SJSA1 (cell line): ENCODE measurements around the gene MANSC1. TPM values are rescaled to one million over a fixed set of nuclear protein-coding genes. Genes with fewer than 3 reads are reported as not detected.

Experiments used
- DNase-seq, 2 experiments: peaks; one replicate each; pipeline ENCODE4 v3.0.0-alpha.2; 2015 to 2020; ENCODE audit warnings: low spot score in 2 of 2, low read depth in 1 of 2
- H3K27ac ChIP-seq: fragments of 250-450 bp; sonication (Bioruptor Pico); 2 replicates; pipeline ENCODE4 v1.5.1; 2020; ENCODE audit warnings: mild to moderate bottlenecking, moderate library complexity
- H3K27me3 ChIP-seq: fragments of 250-450 bp; sonication (Bioruptor Pico); replicated peaks from 2 replicates; pipeline ENCODE4 v1.5.1; 2020; ENCODE audit warnings: mild to moderate bottlenecking, moderate library complexity
- H3K36me3 ChIP-seq: fragments of 250-450 bp; sonication (Bioruptor Pico); 2 replicates; pipeline ENCODE4 v1.5.1; 2020; ENCODE audit warnings: mild to moderate bottlenecking
- H3K4me1 ChIP-seq: fragments of 250-450 bp; sonication (Bioruptor Pico); replicated peaks from 2 replicates; pipeline ENCODE4 v1.6.1; 2021; ENCODE audit warnings: mild to moderate bottlenecking
- H3K4me3 ChIP-seq: fragments of 250-450 bp; sonication (Bioruptor Pico); 2 replicates; pipeline ENCODE4 v1.5.1; 2020; ENCODE audit warnings: mild to moderate bottlenecking
- H3K9me3 ChIP-seq: fragments of 250-450 bp; sonication (Bioruptor Pico); replicated peaks from 2 replicates; pipeline ENCODE4 v1.5.1; 2020; ENCODE audit warnings: mild to moderate bottlenecking
- total RNA-seq: library from RNA; depleted of rRNA; stranded (reverse); fragments of >200 nt; shearing (Covaris generic); gene quantifications from 2 replicates; pipeline ENCODE4 v1.2.3, GENCODE V29; 2014; rRNA removed

MANSC1 gene
- total RNA-seq, result 0.22 and 1.5 TPM in 2 replicates

DNA sequence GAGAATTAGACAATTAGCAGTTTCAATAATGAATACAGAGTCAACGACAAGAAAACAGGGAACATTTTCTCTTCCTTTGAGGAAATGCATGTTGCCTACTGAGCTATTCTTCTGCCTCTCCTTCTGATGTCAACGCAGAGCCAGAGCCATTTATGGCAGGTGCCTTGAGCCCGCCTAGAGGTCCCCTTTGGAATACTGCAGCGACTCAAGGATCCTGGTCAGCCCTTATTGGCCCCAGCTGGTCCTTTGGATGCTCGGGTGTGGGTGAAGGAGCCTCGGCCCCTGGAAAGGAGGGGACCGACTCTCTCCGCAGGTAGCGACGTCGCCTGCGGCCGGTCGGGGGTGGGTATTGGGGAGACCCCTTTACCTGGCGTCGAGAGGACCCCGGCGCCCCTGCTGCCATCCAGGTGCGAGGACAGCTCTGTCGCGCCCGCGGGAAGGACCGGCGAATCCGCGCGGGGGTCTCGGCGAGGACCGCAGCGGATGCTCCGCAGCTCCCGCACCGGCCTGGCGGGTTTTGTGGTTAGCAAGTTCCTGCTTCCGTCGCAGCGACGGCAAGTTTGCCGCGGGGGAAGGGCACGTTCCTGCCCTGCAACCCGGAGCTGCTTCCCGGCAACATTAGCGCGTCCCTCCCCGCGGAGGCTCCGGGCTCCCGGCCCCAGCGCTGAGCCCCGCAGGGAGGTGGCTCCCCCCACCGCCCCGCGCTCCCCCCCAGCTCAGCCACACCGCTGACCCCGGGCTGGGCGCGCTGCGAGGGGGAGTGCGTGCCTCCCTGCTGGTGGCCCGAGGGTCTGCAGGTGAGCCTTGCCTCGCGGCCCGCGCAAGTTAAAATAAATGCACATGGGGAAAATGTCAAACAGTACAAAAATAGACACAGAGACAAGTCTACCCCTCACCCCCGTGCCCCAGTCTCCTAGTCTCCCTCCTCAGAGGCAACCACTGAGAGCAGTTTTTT is at the start of gene MANSC1:
Gene MANSC1, minus strand, starts transcription at position 532 of the 955 bp plus-strand sequence. CDS start 6,928 bp downstream, outside the sequence.
- H3K27ac ChIP-seq, result no peak within 1 kb of the TSS

GRCh38 chr12:12399161-12399560 is 49.1 kb upstream of the MANSC1 start:
- DNase-seq, result no peak
- H3K36me3 ChIP-seq, result no peaks in the 10 kb centered on the region
- peaks cover 19% of the 10 kb centered on the region for H3K4me1 ChIP-seq
- H3K27me3 ChIP-seq, result no peaks in the 10 kb centered on the region
- no peaks in the 10 kb centered on the region for H3K9me3 ChIP-seq
- no peak overlapping the region for H3K4me3 ChIP-seq
- H3K27ac ChIP-seq, result peak overlapping the region; percentile 59

More for the DNA sequence above, at the start of gene MANSC1:
- H3K4me1 ChIP-seq, result peaks cover 7% of the 10 kb centered on the region
- no peaks in the 10 kb centered on the region for H3K27me3 ChIP-seq
- peak within 1 kb of the TSS; percentile 48 for H3K4me3 ChIP-seq
- no peaks in the 10 kb centered on the region for H3K36me3 ChIP-seq
- no peaks in the 10 kb centered on the region; the same call in 1 of the 2 replicates for H3K9me3 ChIP-seq
- no peak for DNase-seq

DNA sequence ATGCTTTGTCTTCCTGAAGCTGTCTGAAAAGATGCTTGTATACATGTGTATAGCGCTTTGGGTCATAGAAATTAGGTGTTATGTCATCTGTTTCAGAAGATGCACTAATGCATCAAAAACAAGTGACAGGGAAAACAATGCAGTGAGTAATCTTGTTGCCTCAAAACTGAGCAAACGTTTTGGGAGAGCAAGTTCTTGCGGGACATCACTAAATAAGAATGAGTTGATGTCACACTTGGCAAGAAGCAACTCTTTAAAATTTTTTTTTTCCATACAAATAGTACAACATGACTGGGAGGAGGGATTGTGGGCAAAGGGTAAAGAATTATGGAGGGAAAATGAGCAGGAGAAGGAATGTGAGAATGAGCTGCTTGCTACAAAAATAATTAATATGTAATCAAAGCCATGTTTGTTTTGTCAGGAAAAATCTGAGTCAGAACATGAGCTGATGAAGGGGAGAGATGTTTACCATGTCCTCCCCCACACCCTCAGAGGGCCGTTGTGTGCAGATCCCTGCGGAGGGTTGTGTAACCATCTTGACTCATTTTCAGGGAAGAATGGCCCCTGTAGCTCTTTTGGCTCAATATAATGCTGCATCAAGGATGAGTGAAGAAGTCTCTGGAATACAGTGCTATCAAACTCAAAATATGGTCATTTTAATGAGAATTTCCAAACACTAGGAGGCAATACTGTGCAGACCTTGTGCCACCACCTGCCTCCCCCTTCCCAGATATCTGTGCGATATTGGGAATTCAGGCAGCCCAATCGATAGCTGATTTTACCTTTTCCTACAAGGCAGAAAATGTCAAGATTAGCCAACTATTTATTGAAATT is 48.2 kb upstream of the MANSC1 start:
- DNase-seq, result peak; percentile 82 to 92
- Histone ChIP-seq H3K4me3 (no peak overlapping the region), H3K27me3 (no peaks in the 10 kb centered on the region), H3K36me3 (no peaks in the 10 kb centered on the region), H3K4me1 (peaks cover 19% of the 10 kb centered on the region), H3K27ac (peak overlapping the region; percentile 59), H3K9me3 (no peaks in the 10 kb centered on the region)

- H3K9me3 ChIP-seq, result no peaks in the 10 kb centered on the region
Observed at GRCh38 chr12:12397184-12397583, 47.1 kb upstream of the MANSC1 start.

GRCh38 chr12:12396694-12397093 is 46.7 kb upstream of the MANSC1 start:
- no peak for DNase-seq
- no peaks in the 10 kb centered on the region for H3K27me3 ChIP-seq
- no peak overlapping the region for H3K27ac ChIP-seq

More at GRCh38 chr12:12397184-12397583, 47.1 kb upstream of the MANSC1 start:
- peaks cover 19% of the 10 kb centered on the region for H3K4me1 ChIP-seq
- no peak for DNase-seq
- no peaks in the 10 kb centered on the region for H3K36me3 ChIP-seq
- H3K27ac ChIP-seq, result no peak overlapping the region
- H3K27me3 ChIP-seq, result no peaks in the 10 kb centered on the region
- H3K4me3 ChIP-seq, result no peak overlapping the region

DNA sequence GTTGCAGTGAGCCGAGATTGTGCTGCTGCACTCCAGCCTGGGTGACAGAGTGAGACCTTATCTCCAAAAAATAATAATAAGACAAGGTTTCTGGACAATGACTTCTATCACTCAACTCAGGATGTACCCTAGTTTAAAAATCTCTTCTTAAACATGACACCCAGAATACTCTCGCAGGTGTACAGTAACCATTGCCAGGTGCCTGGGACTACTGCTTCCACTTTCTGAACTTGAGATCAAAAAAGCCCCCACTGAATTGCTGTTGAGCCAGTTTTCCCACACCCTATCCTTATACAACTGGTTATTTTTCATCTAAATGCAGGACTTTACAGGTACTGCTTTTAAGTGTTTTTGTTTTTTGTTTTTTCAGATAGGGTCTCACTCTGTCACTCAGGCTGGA is 43.1 kb upstream of the MANSC1 start:
- no peaks in the 10 kb centered on the region for H3K9me3 ChIP-seq
- H3K27ac ChIP-seq, result no peak overlapping the region

More at GRCh38 chr12:12396694-12397093, 46.7 kb upstream of the MANSC1 start:
- Histone ChIP-seq H3K4me1 (peaks cover 19% of the 10 kb centered on the region), H3K4me3 (no peak overlapping the region), H3K9me3 (no peaks in the 10 kb centered on the region), H3K36me3 (no peaks in the 10 kb centered on the region)

GRCh38 chr12:12392413-12392812 is 42.4 kb upstream of the MANSC1 start:
- H3K9me3 ChIP-seq, result no peaks in the 10 kb centered on the region
- no peaks in the 10 kb centered on the region; the same call in 1 of the 2 replicates for H3K4me1 ChIP-seq
- no peak for DNase-seq
- no peak overlapping the region for H3K4me3 ChIP-seq
- H3K36me3 ChIP-seq, result no peaks in the 10 kb centered on the region
- H3K27me3 ChIP-seq, result no peaks in the 10 kb centered on the region
- no peak overlapping the region for H3K27ac ChIP-seq

More for the DNA sequence above, 43.1 kb upstream of the MANSC1 start:
- peaks cover 5% of the 10 kb centered on the region for H3K4me1 ChIP-seq
- DNase-seq, result no peak
- no peaks in the 10 kb centered on the region for H3K27me3 ChIP-seq
- no peak overlapping the region for H3K4me3 ChIP-seq
- no peaks in the 10 kb centered on the region for H3K36me3 ChIP-seq

DNA sequence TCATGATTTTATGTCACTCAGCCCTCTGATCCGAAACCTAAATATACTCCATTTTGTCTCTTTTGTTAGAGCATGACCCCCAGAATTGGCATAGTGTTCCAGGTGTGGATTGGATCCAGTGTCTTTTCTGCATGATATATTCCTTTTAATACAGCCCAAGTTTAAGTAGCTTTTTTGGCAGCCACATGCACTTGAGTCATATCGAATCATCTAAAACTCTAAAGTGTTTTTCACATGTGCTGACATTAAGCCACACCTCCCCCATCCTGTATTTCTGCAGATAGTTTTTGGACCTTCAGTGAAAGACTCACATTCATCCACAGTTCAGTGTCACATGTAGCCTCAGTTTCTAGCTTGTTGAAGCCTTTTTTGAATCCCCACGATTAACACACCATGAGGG is 37.5 kb upstream of the MANSC1 start:
- Histone ChIP-seq H3K27ac (no peak overlapping the region), H3K4me1 (no peaks in the 10 kb centered on the region), H3K36me3 (no peaks in the 10 kb centered on the region), H3K4me3 (no peak overlapping the region), H3K27me3 (no peaks in the 10 kb centered on the region), H3K9me3 (no peaks in the 10 kb centered on the region)
- no peak for DNase-seq

- no peak overlapping the region for H3K4me3 ChIP-seq
- DNase-seq, result no peak
- no peaks in the 10 kb centered on the region for H3K4me1 ChIP-seq
- H3K27me3 ChIP-seq, result no peaks in the 10 kb centered on the region
- H3K9me3 ChIP-seq, result no peaks in the 10 kb centered on the region
- no peak overlapping the region for H3K27ac ChIP-seq
- peaks cover 3% of the 10 kb centered on the region; the same call in 1 of the 2 replicates for H3K36me3 ChIP-seq
Observed at GRCh38 chr12:12384571-12385340, 34.7 kb upstream of the MANSC1 start.

DNA sequence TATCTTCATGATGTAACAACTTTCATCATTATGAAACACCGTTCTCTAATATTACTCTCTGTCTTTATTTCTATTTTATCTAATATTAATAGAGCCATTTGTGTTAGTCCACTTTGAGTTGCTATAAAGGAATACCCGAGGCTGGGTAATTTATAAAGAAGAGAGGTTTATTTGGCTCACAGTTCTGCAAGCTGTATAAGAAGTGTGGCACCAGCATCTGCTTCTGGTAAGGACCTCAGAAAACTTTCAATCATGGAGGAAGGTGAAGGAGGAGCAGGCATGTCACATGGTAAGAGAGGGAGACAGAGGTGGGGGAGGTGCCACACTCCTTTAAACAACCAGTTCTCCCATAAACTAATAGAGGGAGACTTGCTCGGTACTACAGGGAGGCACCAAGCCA is 31.9 kb upstream of the MANSC1 start:
- Histone ChIP-seq H3K9me3 (no peaks in the 10 kb centered on the region), H3K4me3 (no peak overlapping the region), H3K36me3 (peaks cover 3% of the 10 kb centered on the region; the same call in 1 of the 2 replicates), H3K27ac (no peak overlapping the region), H3K27me3 (no peaks in the 10 kb centered on the region), H3K4me1 (no peaks in the 10 kb centered on the region)
- DNase-seq, result no peak

GRCh38 chr12:12380949-12381593 is 31.0 kb upstream of the MANSC1 start:
- H3K4me1 ChIP-seq, result no peaks in the 10 kb centered on the region
- H3K36me3 ChIP-seq, result peaks cover 3% of the 10 kb centered on the region; the same call in 1 of the 2 replicates
- H3K4me3 ChIP-seq, result no peak overlapping the region
- no peak for DNase-seq
- H3K27me3 ChIP-seq, result no peaks in the 10 kb centered on the region
- H3K9me3 ChIP-seq, result no peaks in the 10 kb centered on the region
- no peak overlapping the region for H3K27ac ChIP-seq

- H3K27ac ChIP-seq, result no peak overlapping the region
- H3K9me3 ChIP-seq, result no peaks in the 10 kb centered on the region
- H3K27me3 ChIP-seq, result no peaks in the 10 kb centered on the region
- DNase-seq, result no peak
- peaks cover 3% of the 10 kb centered on the region; the same call in 1 of the 2 replicates for H3K36me3 ChIP-seq
- H3K4me3 ChIP-seq, result no peak overlapping the region
- H3K4me1 ChIP-seq, result no peaks in the 10 kb centered on the region
Observed at GRCh38 chr12:12379831-12380730, 30.0 kb upstream of the MANSC1 start.
